Measurements from ENCODE around the gene CATSPERD. TPM values are rescaled to one million over a fixed set of nuclear protein-coding genes. Genes with fewer than 3 reads are reported as not detected.
A peak's percentile ranks its signal among the peaks of the same experiment; 100 is the strongest.

The CATSPERD gene
- total RNA-seq, 1 experiment from 2014 or later = 0.50 TPM

DNA sequence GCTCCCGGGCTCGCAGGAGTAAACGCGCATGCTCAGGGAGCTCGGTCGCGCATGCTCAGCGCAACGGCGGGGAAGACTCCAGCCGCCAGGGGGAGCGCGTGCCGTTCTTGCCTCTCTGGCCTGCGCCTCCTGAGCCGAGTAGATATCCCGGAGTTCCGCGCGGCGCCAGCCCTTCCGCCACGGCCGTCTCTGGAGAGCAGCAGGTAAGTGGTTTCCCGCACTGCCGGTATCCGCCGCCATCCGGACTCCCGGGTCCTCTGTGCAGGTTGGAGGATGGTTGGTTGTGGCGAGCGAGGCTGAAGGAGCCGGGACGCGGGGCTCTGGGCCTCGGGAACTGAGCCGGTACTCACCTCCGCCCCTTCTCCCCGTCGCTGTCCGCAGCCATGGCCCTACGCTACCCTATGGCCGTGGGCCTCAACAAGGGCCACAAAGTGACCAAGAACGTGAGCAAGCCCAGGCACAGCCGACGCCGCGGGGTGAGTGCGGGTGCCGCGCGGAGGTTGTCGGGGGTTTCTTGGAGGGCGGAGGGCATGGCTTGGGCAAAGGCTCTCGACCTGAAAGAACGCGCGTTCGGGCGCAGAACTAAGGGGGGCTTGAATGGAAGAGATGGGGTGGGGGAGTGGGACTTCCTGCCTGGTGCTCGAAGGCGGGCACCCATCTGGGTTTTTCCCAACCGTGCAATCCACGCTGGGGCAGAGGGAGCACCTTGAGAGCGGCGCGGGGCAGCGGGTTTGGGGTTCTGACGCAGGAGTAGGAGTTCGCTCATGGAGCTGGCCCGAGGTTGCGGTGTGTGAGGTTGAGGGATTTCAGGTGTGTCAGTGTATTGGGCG, 30.1 kb upstream of the CATSPERD start, which contains the start of gene RPL36:
Gene RPL36, plus strand, starts transcription at position 171 of the 830 bp plus-strand sequence. Its CDS starts 213 bp downstream, at position 384.
- POLR2A ChIA-PET = interaction anchor here (0.6 to 2.7 kb wide), 11 partner anchors 11 to 138 kb away, joined by 3 to 14 read pairs (median 4); partner anchors contain the start of genes CATSPERD, LONP1, SAFB and SAFB2
- peak; percentile 19 for ATAC-seq
- Mint-ChIP-seq H3K27ac (peak within 1 kb of the TSS; percentile 95), H3K4me1 (peaks cover 15% of the 10 kb centered on the region), H3K27me3 (ENCODE audit: low read depth) (peaks cover 5% of the 10 kb centered on the region; the same call in 1 of the 2 replicates), H3K36me3 (peaks cover 35% of the 10 kb centered on the region), H3K9me3 (no peaks in the 10 kb centered on the region), H3K4me3 (peak within 1 kb of the TSS; percentile 99)
- peak; percentile 99 for DNase-seq (ENCODE audit: low spot score)
- CTCF ChIA-PET = interaction anchor here (0.5 to 2.0 kb wide), 38 partner anchors 8 to 1831 kb away, joined by 3 to 27 read pairs (median 5); partner anchors contain the start of genes CATSPERD, DUS3L, HSD11B1L and LONP1
- peak; percentile 61; the same call in 1 of the 2 replicates for TF ChIP-seq TEAD4 (CRISPR knock-in tag; IDR thresholded peaks at IDR 0.05)
- no peak for TF ChIP-seq AR (CRISPR knock-in tag; IDR thresholded peaks at IDR 0.05)
- TF ChIP-seq, protein P1, sequence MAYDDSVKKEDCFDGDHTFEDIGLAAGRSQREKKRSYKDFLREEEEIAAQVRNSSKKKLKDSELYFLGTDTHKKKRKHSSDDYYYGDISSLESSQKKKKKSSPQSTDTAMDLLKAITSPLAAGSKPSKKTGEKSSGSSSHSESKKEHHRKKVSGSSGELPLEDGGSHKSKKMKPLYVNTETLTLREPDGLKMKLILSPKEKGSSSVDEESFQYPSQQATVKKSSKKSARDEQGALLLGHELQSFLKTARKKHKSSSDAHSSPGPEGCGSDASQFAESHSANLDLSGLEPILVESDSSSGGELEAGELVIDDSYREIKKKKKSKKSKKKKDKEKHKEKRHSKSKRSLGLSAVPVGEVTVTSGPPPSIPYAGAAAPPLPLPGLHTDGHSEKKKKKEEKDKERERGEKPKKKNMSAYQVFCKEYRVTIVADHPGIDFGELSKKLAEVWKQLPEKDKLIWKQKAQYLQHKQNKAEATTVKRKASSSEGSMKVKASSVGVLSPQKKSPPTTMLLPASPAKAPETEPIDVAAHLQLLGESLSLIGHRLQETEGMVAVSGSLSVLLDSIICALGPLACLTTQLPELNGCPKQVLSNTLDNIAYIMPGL (CRISPR knock-in tag; IDR thresholded peaks at IDR 0.05) = peak; percentile 98
- TF ChIP-seq USF1 (CRISPR knock-in tag; IDR thresholded peaks at IDR 0.05) = peak; percentile 67
- TF ChIP-seq, protein P2, sequence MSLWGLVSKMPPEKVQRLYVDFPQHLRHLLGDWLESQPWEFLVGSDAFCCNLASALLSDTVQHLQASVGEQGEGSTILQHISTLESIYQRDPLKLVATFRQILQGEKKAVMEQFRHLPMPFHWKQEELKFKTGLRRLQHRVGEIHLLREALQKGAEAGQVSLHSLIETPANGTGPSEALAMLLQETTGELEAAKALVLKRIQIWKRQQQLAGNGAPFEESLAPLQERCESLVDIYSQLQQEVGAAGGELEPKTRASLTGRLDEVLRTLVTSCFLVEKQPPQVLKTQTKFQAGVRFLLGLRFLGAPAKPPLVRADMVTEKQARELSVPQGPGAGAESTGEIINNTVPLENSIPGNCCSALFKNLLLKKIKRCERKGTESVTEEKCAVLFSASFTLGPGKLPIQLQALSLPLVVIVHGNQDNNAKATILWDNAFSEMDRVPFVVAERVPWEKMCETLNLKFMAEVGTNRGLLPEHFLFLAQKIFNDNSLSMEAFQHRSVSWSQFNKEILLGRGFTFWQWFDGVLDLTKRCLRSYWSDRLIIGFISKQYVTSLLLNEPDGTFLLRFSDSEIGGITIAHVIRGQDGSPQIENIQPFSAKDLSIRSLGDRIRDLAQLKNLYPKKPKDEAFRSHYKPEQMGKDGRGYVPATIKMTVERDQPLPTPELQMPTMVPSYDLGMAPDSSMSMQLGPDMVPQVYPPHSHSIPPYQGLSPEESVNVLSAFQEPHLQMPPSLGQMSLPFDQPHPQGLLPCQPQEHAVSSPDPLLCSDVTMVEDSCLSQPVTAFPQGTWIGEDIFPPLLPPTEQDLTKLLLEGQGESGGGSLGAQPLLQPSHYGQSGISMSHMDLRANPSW (CRISPR knock-in tag; conservative IDR thresholded peaks at IDR 0.05; ENCODE audit: low read depth) = no peak
- TF ChIP-seq, protein P3, sequence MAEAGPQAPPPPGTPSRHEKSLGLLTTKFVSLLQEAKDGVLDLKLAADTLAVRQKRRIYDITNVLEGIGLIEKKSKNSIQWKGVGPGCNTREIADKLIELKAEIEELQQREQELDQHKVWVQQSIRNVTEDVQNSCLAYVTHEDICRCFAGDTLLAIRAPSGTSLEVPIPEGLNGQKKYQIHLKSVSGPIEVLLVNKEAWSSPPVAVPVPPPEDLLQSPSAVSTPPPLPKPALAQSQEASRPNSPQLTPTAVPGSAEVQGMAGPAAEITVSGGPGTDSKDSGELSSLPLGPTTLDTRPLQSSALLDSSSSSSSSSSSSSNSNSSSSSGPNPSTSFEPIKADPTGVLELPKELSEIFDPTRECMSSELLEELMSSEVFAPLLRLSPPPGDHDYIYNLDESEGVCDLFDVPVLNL (CRISPR knock-in tag; IDR thresholded peaks at IDR 0.05; ENCODE audit: borderline replicate concordance, low read depth) = peak; percentile 76; the same call in 1 of the 2 replicates
- TF ChIP-seq ETV6 (CRISPR knock-in tag; IDR thresholded peaks at IDR 0.05) = peak; percentile 86
- TF ChIP-seq MYBL2 (CRISPR knock-in tag; IDR thresholded peaks at IDR 0.05) = peak; percentile 76; the same call in 1 of the 2 replicates
- TF ChIP-seq SMAD4 (CRISPR knock-in tag; IDR thresholded peaks at IDR 0.05) = 0 out of 2 replicates have a peak, but pooled peaks have one; percentile 58
- TF ChIP-seq FOXP1 (CRISPR knock-in tag; IDR thresholded peaks at IDR 0.05; ENCODE audit: borderline replicate concordance) = peak; percentile 91
- TF ChIP-seq PRRX2 (CRISPR knock-in tag; IDR thresholded peaks at IDR 0.05) = no peak
- TF ChIP-seq FOXJ3 (CRISPR knock-in tag; IDR thresholded peaks at IDR 0.05; ENCODE audit: borderline replicate concordance) = no peak
- no peak for TF ChIP-seq NR1H2 (CRISPR knock-in tag; IDR thresholded peaks at IDR 0.05)
- TF ChIP-seq GTF2I (CRISPR knock-in tag; conservative IDR thresholded peaks at IDR 0.05) = no peak
- TF ChIP-seq PRDM15 (CRISPR knock-in tag; IDR thresholded peaks at IDR 0.05) = 0 out of 2 replicates have a peak, but pooled peaks have one; percentile 24
- TF ChIP-seq FOXP4 (CRISPR knock-in tag; IDR thresholded peaks at IDR 0.05) = peak; percentile 38; the same call in 1 of the 2 replicates
- peak; percentile 84 for TF ChIP-seq CTCF (IDR thresholded peaks at IDR 0.05)
- no peak for TF ChIP-seq ZNF317 (CRISPR knock-in tag; IDR thresholded peaks at IDR 0.05; ENCODE audit: borderline replicate concordance, low read depth)
